Heart right ventricle (tissue), 16 donors: ENCODE data around the gene RPL12. TPM values are rescaled to one million over a fixed set of nuclear protein-coding genes. Genes with fewer than 3 reads are reported as not detected.
A peak's percentile ranks its signal among the peaks of the same experiment; 100 is the strongest.

Experiments used
- ATAC-seq, 8 donors: fragments of 200-7000 bp; cut with Tn5 transposase; one replicate each; pipeline ENCODE4 v1.9.1; 2020; ENCODE audit warnings: mild to moderate bottlenecking in 8 of 8, moderate library complexity in 8 of 8, moderate number of reproducible peaks in 1 of 8
- DNase-seq, 2 donors: peaks; one replicate each; pipeline ENCODE4 v3.0.0-alpha.2; 2020
- H3K27ac ChIP-seq, 10 donors: fragments of 200-600 bp; sonication (generic) in 2 of 10; one replicate each; pipeline versions ENCODE4 v1.5.0 to v1.8.0; 2020 to 2022; ENCODE audit warnings: mild to moderate bottlenecking in 3 of 10
- H3K27me3 ChIP-seq, 7 donors: fragments of 200-600 bp; one replicate each; pipeline ENCODE4 v1.8.0; 2021 to 2022; ENCODE audit warnings: mild to moderate bottlenecking in 2 of 7
- H3K36me3 ChIP-seq, 9 donors: fragments of 200-600 bp; sonication (generic) in 1 of 9; one replicate each; pipeline versions ENCODE4 v1.5.0 to v1.8.0; 2020 to 2022; ENCODE audit warnings: mild to moderate bottlenecking in 2 of 9
- H3K4me1 ChIP-seq, 9 donors: fragments of 200-600 bp; sonication (generic) in 1 of 9; one replicate each; pipeline versions ENCODE4 v1.5.0 to v1.8.0; 2020 to 2022; ENCODE audit warnings: mild to moderate bottlenecking in 4 of 9
- H3K4me3 ChIP-seq, 10 donors: fragments of 200-600 bp; sonication (generic) in 2 of 10; one replicate each; pipeline versions ENCODE4 v1.5.0 to v1.8.0; 2020 to 2022; ENCODE audit warnings: mild to moderate bottlenecking in 7 of 10, moderate library complexity in 2 of 10
- H3K9me3 ChIP-seq, 11 donors: fragments of 200-600 bp in 10 of 11; sonication (generic) in 2 of 11; one replicate each; pipeline versions ENCODE4 v1.5.0 to v1.8.0; 2013 to 2022; ENCODE audit warnings: mild to moderate bottlenecking in 2 of 11, control low read depth in 1 of 11, moderate library complexity in 1 of 11
- WGBS, 2 donors: extraction: QIAGEN DNeasy Blood & Tissue Kit; methylation state at CpG; one replicate each; pipeline ENCODE4 v1.1.7; 2013; ENCODE audit warnings: inconsistent platforms in 1 of 2; 5-methylcytosine and 5-hydroxymethylcytosine counted together
- intact Hi-C, 10 donors: fragments of 100-400 bp; cut with DNase I; formaldehyde crosslinking; loops; one replicate each; pipeline versions ENCODE4 v1.11.1 to v1.14.2; 2022
- polyA plus RNA-seq, 2 donors: library from polyadenylated mRNA; stranded (reverse); fragments of 200-250 nt; gene quantifications; one replicate each; pipeline ENCODE4 v1.2.3, GENCODE V29; 2013
- total RNA-seq, 10 donors: library from RNA; stranded (reverse); fragmentation: NEBNext Ultra II Directional in 3 of 10; extraction: Animal tissue kit (Norgen Biotek cat#: 25700) in 3 of 10; gene quantifications; one replicate each; pipeline versions ENCODE4 v1.2.1 to v1.2.4, GENCODE V29; 2021 to 2023
- TF ChIP-seq, protein P1 (sequence below), 9 donors: fragments of 200-600 bp; sonication (generic) in 2 of 9; IDR thresholded peaks; one replicate each; pipeline versions ENCODE4 v1.5.0 to v1.8.0; 2021 to 2022; ENCODE audit warnings: antibody characterized with exemption in 9 of 9, mild to moderate bottlenecking in 5 of 9, moderate library complexity in 1 of 9
- donor health status: Arrhythmogenic right ventricular cardiomyopathy.
- donor health status: ischemic (EF 13 %, LVEDD 7.1; RV severe dilation, severe dysfunction).
- donor health status: healthy with polysubstance abuse.
- donor health status: DM: no; HTN: yes; CAD: no.
- donor health status: DM: no; HTN: no; CAD: no.
- donor health status: ischemic (EF 25% LVEDD 6.9; RV normal size, moderate dysfunction).
- donor health status: ischemic (EF 25% LVEDD 5.7; RV mildly dilated, moderate dysfunction).
- donor health status: healthy.
- donor health status: DM: yes; HTN: yes; CAD: no.
- donor health status: Ischemic cardiomyopathy.
- donor health status: ischemic (EF 35%, LVEDD 5.7; RV mildly dilated, moderate dysfunction).
- donor health status: nonischemic (EF 11% LVEDD 7.7; RV severe dilation, severe dysfunction).
- donor health status: DM: yes; HTN: yes; CAD: no.
- donor health status: PGD.
- donor health status: ischemic (EF 29% LVEDD 5.4; RV normal size, mild dysfunction).
- donor health status: nonischemic (EF 23%, LVEDD 6.1; RV moderate dilation, normal function).

Gene RPL12
- total and polyA plus RNA-seq, 12 donors, result 409 to 1,920 (median 536) TPM

DNA sequence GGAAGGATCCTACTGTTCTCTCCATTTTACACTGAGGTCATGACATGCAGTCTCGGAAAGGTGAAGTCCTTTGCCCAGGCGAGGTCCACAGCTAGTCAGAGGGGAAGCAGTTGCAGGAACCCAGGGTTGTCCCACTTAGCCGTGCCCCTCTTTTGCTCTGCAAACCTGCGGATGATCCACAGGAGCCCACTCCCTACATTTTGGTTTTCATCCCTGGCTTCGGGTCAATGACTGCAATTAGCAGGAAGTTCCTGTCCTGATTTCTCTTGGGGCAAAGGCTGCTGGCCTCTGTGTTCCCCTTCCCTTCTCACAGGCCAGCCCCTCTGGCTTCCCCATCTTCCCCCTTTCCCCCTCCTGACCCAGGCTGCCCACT is 52.9 kb downstream of the RPL12 start:
- WGBS, 2 donors, result 46 to 48% methylated on average over 5 of the region's 5 CpGs
- no peaks in the 10 kb centered on the region for H3K9me3 ChIP-seq
- H3K27ac ChIP-seq, result peak overlapping the region in 6 of 10 donors; percentile 77 to 91 (median 86)
- intact Hi-C loops, result loop anchor here in 6 of 10 donors (5.0 to 10.0 kb wide), 6 partner anchors 36 to 183 kb away; no protein-coding TSS in a partner anchor
- TF ChIP-seq, protein P1, sequence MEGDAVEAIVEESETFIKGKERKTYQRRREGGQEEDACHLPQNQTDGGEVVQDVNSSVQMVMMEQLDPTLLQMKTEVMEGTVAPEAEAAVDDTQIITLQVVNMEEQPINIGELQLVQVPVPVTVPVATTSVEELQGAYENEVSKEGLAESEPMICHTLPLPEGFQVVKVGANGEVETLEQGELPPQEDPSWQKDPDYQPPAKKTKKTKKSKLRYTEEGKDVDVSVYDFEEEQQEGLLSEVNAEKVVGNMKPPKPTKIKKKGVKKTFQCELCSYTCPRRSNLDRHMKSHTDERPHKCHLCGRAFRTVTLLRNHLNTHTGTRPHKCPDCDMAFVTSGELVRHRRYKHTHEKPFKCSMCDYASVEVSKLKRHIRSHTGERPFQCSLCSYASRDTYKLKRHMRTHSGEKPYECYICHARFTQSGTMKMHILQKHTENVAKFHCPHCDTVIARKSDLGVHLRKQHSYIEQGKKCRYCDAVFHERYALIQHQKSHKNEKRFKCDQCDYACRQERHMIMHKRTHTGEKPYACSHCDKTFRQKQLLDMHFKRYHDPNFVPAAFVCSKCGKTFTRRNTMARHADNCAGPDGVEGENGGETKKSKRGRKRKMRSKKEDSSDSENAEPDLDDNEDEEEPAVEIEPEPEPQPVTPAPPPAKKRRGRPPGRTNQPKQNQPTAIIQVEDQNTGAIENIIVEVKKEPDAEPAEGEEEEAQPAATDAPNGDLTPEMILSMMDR (IDR thresholded peaks at IDR 0.05), result peak in 1 of 9 donors; percentile 2
- ATAC-seq, result no peak
- H3K27me3 ChIP-seq, result no peaks in the 10 kb centered on the region
- H3K4me3 ChIP-seq, result peak overlapping the region; percentile 72 to 95 (median 86)
- peaks cover 0 to 43% (median under 1%) of the 10 kb centered on the region in 9 donors for H3K36me3 ChIP-seq
- H3K4me1 ChIP-seq, result peaks cover 0 to 24% (median 20%) of the 10 kb centered on the region in 9 donors
- no peak for DNase-seq

Other genes starting within 250 kb of the RPL12 start
- 10 to 100 TPM in 9 of 10 donors, 1 to 10 TPM in 1; 9.9 to 53.1 (median 31.6) TPM for gene GARNL3, start 186.6 kb downstream of the RPL12 start, total RNA-seq
- gene GARNL3, start 186.6 kb downstream of the RPL12 start, polyA plus RNA-seq, result 10 to 100 TPM in 1 of 2 donors, 1 to 10 TPM in 1; 3.3 to 17.7 TPM
- gene SLC2A8, start 54.2 kb downstream of the RPL12 start, total RNA-seq, result 10 to 100 TPM; 10.0 to 26.7 (median 13.1) TPM
- 10 to 100 TPM; 18.9 to 21.7 TPM for gene SLC2A8, start 54.2 kb downstream of the RPL12 start, polyA plus RNA-seq
- gene ZNF79, start 27.0 kb downstream of the RPL12 start, total RNA-seq, result 1 to 10 TPM; 4.4 to 8.3 (median 6.4) TPM
- 1 to 10 TPM; 2.1 to 4.5 TPM for gene ZNF79, start 27.0 kb downstream of the RPL12 start, polyA plus RNA-seq
- 10 to 100 TPM; 24.9 to 49.6 (median 29.5) TPM for gene LRSAM1, start 104 bp upstream of the RPL12 start, total RNA-seq
- 10 to 100 TPM; 21.2 to 59.9 TPM for gene LRSAM1, start 104 bp upstream of the RPL12 start, polyA plus RNA-seq
- gene STXBP1, start 160.9 kb upstream of the RPL12 start, total RNA-seq, result 10 to 100 TPM; 36.8 to 59.2 (median 49.4) TPM
- 10 to 100 TPM; 14.4 to 16.5 TPM for gene STXBP1, start 160.9 kb upstream of the RPL12 start, polyA plus RNA-seq